NCI-H2227 treated with DMSO at 0.1 percent for 48 hours (cell line): Measurements from ENCODE around the gene PPIE.
A peak's percentile ranks its signal among the peaks of the same experiment; 100 is the strongest.
"Not testable (repeated sequence)": the region's sequence is repeated elsewhere in the genome, so short reads cannot be mapped to it uniquely, and the experiment has no call there.

Experiments
- DNase-seq: peaks from one replicate; lab custom pipeline; 2025; lab: John Stamatoyannopoulos, UW

PPIE gene

DNA sequence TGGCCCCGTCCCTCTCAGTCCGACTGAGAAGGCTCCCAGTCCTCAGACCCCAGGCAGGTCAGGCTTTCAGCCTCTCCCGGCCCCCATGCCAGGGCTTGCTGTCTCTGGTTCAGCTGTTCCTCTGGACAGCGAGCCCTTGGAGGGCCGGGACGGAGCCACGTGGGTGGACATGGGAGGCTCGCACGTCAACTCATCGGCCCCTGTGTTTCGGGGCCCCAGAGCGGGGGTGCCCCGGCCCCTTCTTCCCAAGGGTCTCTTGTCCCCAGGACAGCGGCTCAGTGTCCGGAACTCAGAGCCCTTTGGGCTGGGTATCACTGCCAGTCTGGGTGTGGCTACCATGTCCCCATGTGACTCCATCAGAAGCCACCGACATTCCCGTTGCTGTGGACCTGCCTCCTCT, 39.2 kb downstream of the PPIE start:
- DNase-seq = not testable (repeated sequence)

GRCh38 chr1:39778463-39779099, 39.9 kb downstream of the PPIE start:
- not testable (repeated sequence) for DNase-seq

DNA sequence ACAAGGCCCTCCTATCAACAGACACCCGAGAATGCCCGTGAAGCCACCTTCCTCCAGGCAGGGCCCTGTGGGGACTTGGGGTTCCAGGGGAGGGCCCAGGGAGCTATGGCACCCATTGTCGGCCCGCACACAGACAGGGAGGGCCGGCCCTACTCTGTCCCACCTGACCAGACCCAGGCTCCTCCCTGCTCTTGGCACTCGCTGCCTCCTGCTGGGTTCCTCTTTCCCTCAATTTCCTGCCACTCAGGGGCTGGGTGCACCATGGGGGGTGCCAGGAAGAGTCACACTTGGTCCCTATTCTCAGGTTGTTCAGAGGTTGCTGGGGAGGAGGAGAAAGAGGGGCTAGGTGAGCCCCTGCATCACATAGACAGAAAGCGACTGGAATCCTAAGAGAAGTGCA, 40.5 kb downstream of the PPIE start:
- no peak for DNase-seq

GRCh38 chr1:39779821-39780220, 41.1 kb downstream of the PPIE start:
- no peak for DNase-seq

DNA sequence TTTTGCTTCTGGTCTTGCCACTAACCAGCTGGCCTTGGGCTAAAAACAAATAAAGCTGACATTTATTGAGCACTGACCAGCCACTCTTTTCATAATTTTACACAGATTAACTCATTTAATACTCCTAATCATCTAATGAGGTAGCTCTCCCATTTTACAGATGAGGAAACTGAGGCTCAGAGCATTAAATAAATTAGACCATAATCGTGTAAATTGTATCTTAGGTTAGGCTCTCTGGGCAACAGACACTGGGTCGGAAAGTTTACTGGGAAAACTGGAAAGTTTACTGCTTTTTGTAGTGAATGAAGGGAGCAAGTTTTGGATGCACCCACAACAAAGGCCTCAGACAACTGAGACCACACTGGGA, 42.6 kb downstream of the PPIE start:
- no peak for DNase-seq

DNA sequence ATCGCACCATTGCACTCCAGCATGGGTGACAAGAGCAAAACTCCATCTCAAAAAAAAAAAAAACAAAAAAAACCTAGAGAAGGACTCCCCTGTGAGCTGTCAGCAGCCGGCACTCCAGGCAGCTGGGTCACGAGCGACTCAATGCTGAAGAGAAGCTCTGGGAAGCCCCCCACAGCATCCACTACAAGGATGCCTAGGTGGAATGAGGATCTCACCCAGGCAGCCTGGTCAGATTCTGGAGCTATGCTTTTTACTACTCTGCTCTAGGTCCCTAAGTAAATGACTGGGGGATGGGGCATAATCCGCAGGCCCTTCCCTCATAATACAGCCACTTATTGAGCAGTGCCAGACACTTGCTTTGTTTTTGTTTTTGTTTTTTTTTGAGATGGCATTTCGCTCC, 43.4 kb downstream of the PPIE start:
- DNase-seq = no peak

- not testable (repeated sequence) for DNase-seq
Observed at GRCh38 chr1:39782685-39783084, 44.0 kb downstream of the PPIE start.

GRCh38 chr1:39786303-39787107, 47.8 kb downstream of the PPIE start:
- not testable (repeated sequence) for DNase-seq

GRCh38 chr1:39787108-39787375, 48.4 kb downstream of the PPIE start:
- not testable (repeated sequence) for DNase-seq

DNA sequence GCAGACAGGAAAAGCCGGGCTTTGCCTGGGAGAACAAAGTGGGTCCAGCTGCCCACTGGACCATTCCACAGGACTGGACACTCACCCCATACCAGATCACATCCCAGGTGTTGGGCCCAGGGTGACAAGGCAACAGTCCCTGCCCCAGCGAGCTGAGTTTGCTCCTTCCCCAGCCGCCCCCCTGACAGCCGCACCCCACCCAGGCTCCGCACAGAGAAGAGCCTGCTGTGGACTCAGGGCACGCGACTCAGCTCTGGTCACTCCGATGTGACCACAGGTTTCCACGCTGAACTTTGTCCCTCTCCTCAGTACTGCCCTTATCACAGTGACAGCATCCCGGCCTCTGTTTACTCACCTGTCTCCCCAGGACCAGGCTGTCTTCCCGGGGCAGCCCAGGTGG, 48.8 kb downstream of the PPIE start:
- no peak for DNase-seq

DNA sequence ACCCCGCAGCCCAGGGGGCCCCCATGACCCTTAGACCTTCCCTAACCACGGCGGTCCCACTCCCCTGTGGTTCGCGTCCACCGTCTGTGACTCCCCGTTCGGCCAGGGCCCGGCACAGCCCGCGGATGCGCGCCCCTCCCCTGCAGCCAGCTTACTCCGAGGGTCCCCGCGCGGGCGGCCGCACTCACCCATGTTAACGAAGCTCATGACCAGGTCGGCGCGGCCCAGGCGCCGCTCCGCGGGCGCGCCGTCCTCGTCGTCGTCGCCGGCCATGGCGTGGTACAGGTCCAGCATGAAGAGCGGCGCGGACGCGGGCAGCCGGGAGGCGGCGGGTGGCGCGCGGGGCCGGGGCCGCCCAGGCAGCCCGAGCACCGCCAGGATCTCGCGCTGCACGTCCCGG, 49.3 kb downstream of the PPIE start:
- not testable (repeated sequence) for DNase-seq

GRCh38 chr1:39788426-39788757, 49.7 kb downstream of the PPIE start:
- no peak for DNase-seq

DNA sequence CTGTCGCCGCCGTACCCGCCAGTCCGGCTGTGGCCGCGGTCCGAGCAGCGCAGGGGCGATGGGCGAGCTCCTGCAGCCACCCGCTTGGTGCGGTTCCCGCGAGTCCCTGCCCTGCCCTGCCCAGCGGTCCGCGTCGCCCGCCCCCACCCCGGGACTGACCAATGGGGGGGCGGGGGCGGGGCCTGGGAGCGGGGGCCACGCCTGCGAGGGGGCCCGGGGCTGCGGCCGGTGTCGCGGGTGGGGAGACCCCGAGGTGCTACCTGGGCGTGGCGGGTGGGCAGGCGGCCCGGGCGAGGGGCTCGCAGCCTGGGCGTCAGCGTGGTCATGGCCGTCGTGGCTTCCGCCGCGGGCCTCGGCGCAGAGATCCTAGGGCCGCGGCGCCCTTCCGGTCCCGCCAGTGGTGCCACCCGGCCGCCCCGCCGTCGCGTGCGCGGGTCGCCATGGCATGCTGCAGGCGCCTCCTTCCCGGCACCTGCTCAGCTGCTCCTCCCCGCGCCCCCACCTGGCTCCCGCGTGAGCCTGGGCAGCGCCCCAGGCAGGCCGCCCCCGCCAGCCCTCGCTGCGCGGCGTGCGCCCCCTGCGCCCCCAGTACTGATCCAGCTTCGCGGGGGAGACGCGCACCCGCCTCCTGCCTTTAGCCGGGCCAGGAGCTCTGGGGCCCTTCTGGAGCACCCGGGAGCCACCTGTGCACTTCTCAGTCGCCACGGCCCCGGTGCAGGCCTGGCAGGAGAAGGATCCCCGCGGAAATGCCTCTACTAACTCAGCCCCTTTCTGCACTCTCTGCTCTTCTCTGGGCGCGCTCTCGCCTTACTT, 50.3 kb downstream of the PPIE start, which contains the start of gene BMP8B:
TSS of gene BMP8B (minus strand) at position 108 of the 813 bp plus-strand sequence. CDS start 380 bp downstream, outside the sequence.
- DNase-seq = peak; percentile 67

- DNase-seq = peak; percentile 15
Observed at GRCh38 chr1:39789571-39790110, 51.0 kb downstream of the PPIE start.

GRCh38 chr1:39791838-39792237, 53.2 kb downstream of the PPIE start:
- no peak for DNase-seq

- no peak for DNase-seq
Observed at GRCh38 chr1:39795651-39796050, 57.0 kb downstream of the PPIE start.

DNA sequence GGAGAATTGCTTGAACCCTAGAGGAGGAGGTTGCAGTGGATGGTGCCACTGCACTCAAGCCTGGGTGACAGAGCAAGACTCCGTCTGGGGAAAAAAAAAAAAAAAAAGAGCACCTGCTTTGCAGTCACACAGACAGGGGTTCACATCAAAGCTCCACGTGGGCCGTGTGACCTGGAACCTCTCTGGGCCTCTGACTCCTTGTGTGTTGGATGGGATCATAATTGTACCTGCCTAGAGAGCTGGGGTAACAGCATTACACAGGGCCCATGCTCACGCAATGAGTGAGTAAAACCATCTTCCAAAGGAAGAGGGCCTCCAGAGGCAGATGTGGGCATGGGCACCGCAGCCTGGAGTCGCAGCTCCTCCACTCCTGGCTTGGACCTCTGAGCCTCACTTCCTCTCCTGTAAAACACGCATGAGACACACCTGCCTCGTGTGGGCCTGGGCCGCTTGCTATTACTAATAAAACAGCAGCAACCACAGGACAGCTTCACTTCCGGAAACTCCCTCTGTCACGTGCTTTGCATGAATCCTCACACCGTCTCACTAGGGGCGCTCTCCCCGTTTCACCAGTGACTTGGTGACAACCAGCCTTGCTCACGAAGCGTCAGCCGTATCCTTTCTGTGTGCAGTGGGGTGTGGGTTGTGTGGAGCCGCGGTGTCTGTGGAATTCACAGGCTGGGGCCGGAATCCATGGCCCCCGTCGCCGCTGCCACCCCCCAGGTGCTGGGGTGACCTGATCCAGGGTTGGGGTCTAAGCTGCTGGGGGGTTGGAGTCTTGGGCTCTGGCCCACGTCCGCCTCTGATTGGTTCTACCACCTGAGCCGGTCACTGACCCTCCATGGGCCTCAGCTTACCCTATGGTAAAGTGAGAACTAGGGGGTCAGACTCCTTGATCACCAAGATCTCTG, 60.4 kb downstream of the PPIE start:
- DNase-seq = not testable (repeated sequence)

- no peak for DNase-seq
Observed at GRCh38 chr1:39799770-39800470, 61.2 kb downstream of the PPIE start.

DNA sequence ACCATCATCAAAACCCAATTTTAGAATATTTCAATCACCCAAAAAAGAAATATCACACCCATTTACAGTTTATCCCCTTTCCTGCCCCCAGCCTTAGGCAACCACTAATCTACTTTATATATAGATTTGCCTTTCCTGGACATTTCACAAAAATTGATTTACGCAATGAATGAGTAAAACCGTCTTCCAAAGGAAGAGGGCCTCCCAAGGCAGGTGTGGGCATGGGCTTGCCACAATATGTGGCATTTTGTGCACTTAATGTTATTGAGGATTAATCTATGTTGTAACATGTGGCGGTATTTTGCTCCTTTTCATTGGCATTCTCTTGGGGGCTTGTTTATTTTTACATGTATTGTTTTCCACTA, 61.8 kb downstream of the PPIE start:
- DNase-seq = no peak

- no peak for DNase-seq
Observed at GRCh38 chr1:39802496-39803260, 64.0 kb downstream of the PPIE start.
